GM06990 (cell line): ENCODE results near the gene FAM187B.
"Not testable (repeated sequence)": the region's sequence is repeated elsewhere in the genome, so short reads cannot be mapped to it uniquely, and the experiment has no call there.

Experiments used
- DNase-seq: peaks from one replicate; pipeline ENCODE4 v3.0.0-alpha.2; 2011; ENCODE audit not compliant: insufficient read length; ENCODE audit errors: extremely low read depth
- H3K27me3 ChIP-seq: replicated peaks from 2 replicates; pipeline ENCODE4 v1.6.0; 2011; ENCODE audit warnings: low read length; ENCODE audit not compliant: control insufficient read depth, insufficient read depth
- H3K36me3 ChIP-seq: 2 replicates; pipeline ENCODE4 v1.5.1; 2011; ENCODE audit warnings: low read length; ENCODE audit not compliant: control insufficient read depth, insufficient read depth
- H3K4me3 ChIP-seq: replicated peaks from 2 replicates; pipeline ENCODE4 v1.5.1; 2011; ENCODE audit warnings: low read depth, mild to moderate bottlenecking, control low read depth, low read length
- CTCF ChIP-seq: IDR thresholded peaks from 2 replicates; pipeline ENCODE4 v1.5.1; 2011; ENCODE audit warnings: low read length, control low read depth, mild to moderate bottlenecking, inconsistent platforms; ENCODE audit not compliant: insufficient read depth, poor library complexity, severe bottlenecking

The FAM187B gene

GRCh38 chr19:35240327-35240726, 11.8 kb upstream of the FAM187B start:
- TF ChIP-seq CTCF = no peak
- Histone ChIP-seq H3K36me3 (no peaks in the 10 kb centered on the region), H3K27me3 (no peaks in the 10 kb centered on the region), H3K4me3 (no peak overlapping the region)
- DNase-seq = no peak

GRCh38 chr19:35239597-35239996, 11.1 kb upstream of the FAM187B start:
- not testable (repeated sequence) for H3K27me3 ChIP-seq, H3K4me3 ChIP-seq, DNase-seq, H3K36me3 ChIP-seq

- H3K27me3 ChIP-seq = no peaks in the 10 kb centered on the region
- peak; percentile 19 for TF ChIP-seq CTCF
- no peak overlapping the region for H3K4me3 ChIP-seq
- DNase-seq = no peak
- H3K36me3 ChIP-seq = no peaks in the 10 kb centered on the region
Measured at GRCh38 chr19:35236638-35237400, 8.3 kb upstream of the FAM187B start.

- H3K27me3 ChIP-seq = no peaks in the 10 kb centered on the region
- no peaks in the 10 kb centered on the region for H3K36me3 ChIP-seq
- DNase-seq = no peak
- H3K4me3 ChIP-seq = no peak overlapping the region
- TF ChIP-seq CTCF = no peak
Measured at GRCh38 chr19:35232912-35233311, 4.4 kb upstream of the FAM187B start.

GRCh38 chr19:35231956-35232645, 3.6 kb upstream of the FAM187B start:
- no peak for DNase-seq
- no peak overlapping the region for H3K4me3 ChIP-seq
- H3K36me3 ChIP-seq = no peaks in the 10 kb centered on the region
- TF ChIP-seq CTCF = no peak
- no peaks in the 10 kb centered on the region for H3K27me3 ChIP-seq

GRCh38 chr19:35229601-35230000, 1.1 kb upstream of the FAM187B start:
- H3K27me3 ChIP-seq = no peaks in the 10 kb centered on the region
- H3K36me3 ChIP-seq = no peaks in the 10 kb centered on the region
- H3K4me3 ChIP-seq = no peak overlapping the region
- no peak for TF ChIP-seq CTCF
- DNase-seq = no peak
